ENCODE results near the gene MAGI2. TPM values are rescaled to one million over a fixed set of nuclear protein-coding genes. Genes with fewer than 3 reads are reported as not detected.

MAGI2 gene
- total RNA-seq, 1 experiment from 2014 or later, result 0.25 TPM

DNA sequence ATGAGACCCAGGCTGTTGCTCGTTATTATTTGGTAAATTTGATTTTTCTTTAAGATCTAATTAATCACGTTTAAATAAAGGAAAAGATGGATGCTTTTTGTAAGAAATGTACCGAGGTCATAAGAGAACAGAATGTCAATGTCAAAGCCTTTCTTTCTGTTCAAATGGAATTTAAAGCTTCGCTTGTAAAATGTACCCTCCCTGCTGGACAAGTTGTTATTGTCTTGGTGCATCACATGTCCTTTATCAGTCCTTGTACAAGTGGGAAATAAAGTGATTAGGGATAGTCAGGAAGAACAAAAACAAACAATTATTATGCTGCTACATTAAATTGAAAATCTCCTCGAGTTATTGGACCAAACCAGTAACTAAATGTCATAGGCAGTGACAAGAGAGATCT, 1291.7 kb downstream of the MAGI2 start:
- CTCF ChIA-PET, result interaction anchor here (0.6 kb wide), 1 partner anchor 31 kb away, joined by 3 read pairs; no protein-coding TSS in a partner anchor
- H3K4me1 ChIP-seq, result no peaks in the 10 kb centered on the region
- H3K36me3 ChIP-seq (ENCODE audit: control insufficient read depth, insufficient read depth, low read length), result no peaks in the 10 kb centered on the region
- no peak overlapping the region for H3K4me3 ChIP-seq (ENCODE audit: low read depth, low read length)
- H3K4me3 Mint-ChIP-seq (ENCODE audit: unreplicated experiment), result no peak overlapping the region
- H3K9me3 Mint-ChIP-seq (ENCODE audit: unreplicated experiment), result no peaks in the 10 kb centered on the region
- no peaks in the 10 kb centered on the region; the same call in 1 of the 2 replicates for H3K27me3 ChIP-seq (replicated peaks; ENCODE audit: control insufficient read depth, insufficient read depth, low read length)
- intact Hi-C loops (cut with micrococcal nuclease; ENCODE audit: unreplicated experiment), result no loop called here
- DNase-seq, result no peak
- no peak overlapping the region for H3K27ac Mint-ChIP-seq (ENCODE audit: unreplicated experiment)
- POLR2A ChIA-PET, result no interaction called here
- no peaks in the 10 kb centered on the region for H3K36me3 Mint-ChIP-seq (ENCODE audit: insufficient read depth, unreplicated experiment)
- TF ChIP-seq, protein P1, sequence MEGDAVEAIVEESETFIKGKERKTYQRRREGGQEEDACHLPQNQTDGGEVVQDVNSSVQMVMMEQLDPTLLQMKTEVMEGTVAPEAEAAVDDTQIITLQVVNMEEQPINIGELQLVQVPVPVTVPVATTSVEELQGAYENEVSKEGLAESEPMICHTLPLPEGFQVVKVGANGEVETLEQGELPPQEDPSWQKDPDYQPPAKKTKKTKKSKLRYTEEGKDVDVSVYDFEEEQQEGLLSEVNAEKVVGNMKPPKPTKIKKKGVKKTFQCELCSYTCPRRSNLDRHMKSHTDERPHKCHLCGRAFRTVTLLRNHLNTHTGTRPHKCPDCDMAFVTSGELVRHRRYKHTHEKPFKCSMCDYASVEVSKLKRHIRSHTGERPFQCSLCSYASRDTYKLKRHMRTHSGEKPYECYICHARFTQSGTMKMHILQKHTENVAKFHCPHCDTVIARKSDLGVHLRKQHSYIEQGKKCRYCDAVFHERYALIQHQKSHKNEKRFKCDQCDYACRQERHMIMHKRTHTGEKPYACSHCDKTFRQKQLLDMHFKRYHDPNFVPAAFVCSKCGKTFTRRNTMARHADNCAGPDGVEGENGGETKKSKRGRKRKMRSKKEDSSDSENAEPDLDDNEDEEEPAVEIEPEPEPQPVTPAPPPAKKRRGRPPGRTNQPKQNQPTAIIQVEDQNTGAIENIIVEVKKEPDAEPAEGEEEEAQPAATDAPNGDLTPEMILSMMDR (IDR thresholded peaks at IDR 0.05; ENCODE audit: insufficient read depth in 1 of 2, low read depth in 1 of 2, low read length in 1 of 2, severe bottlenecking in 1 of 2, unreplicated experiment in 1 of 2), result no peak
- no TSS peak for BruUV-seq (replicated peaks)
- H3K4me1 Mint-ChIP-seq (ENCODE audit: low read depth, unreplicated experiment), result no peaks in the 10 kb centered on the region
- H3K27me3 Mint-ChIP-seq (ENCODE audit: insufficient read depth, unreplicated experiment), result peaks cover 23% of the 10 kb centered on the region
- no peaks in the 10 kb centered on the region for H3K9me3 ChIP-seq

DNA sequence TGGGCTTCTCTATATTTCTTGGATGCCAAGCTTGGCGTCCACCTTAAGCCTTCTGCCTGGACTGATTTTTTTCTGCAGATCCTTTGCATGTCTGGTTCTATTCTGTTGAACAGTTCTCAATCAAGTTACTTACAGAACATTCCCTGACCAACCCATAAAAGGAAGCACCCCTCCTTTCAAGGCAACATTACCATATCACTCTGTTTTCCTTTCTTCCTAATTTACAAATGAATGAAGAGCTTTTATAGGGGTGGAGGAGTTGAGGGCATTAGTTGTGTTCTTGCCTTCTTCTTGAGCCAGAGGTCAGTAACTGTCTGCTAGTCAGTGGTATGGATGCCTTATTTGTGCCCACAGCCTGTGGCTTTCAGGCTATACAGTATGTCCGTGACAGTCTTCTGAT, 1293.9 kb downstream of the MAGI2 start:
- POLR2A ChIA-PET, result no interaction called here
- Mint-ChIP-seq H3K9me3 (ENCODE audit: unreplicated experiment) (no peaks in the 10 kb centered on the region), H3K27ac (ENCODE audit: unreplicated experiment) (no peak overlapping the region), H3K36me3 (ENCODE audit: insufficient read depth, unreplicated experiment) (no peaks in the 10 kb centered on the region), H3K4me3 (ENCODE audit: unreplicated experiment) (no peak overlapping the region), H3K4me1 (ENCODE audit: low read depth, unreplicated experiment) (no peaks in the 10 kb centered on the region), H3K27me3 (ENCODE audit: insufficient read depth, unreplicated experiment) (peaks cover 29% of the 10 kb centered on the region)
- Histone ChIP-seq H3K4me3 (ENCODE audit: low read depth, low read length) (no peak overlapping the region), H3K27me3 (replicated peaks; ENCODE audit: control insufficient read depth, insufficient read depth, low read length) (no peaks in the 10 kb centered on the region; the same call in 1 of the 2 replicates), H3K4me1 (no peaks in the 10 kb centered on the region), H3K36me3 (ENCODE audit: control insufficient read depth, insufficient read depth, low read length) (no peaks in the 10 kb centered on the region), H3K9me3 (no peaks in the 10 kb centered on the region)
- no peak for DNase-seq
- TF ChIP-seq, protein P1 (IDR thresholded peaks at IDR 0.05; ENCODE audit: insufficient read depth in 1 of 2, low read depth in 1 of 2, low read length in 1 of 2, severe bottlenecking in 1 of 2, unreplicated experiment in 1 of 2), result no peak
- intact Hi-C loops (cut with micrococcal nuclease; ENCODE audit: unreplicated experiment), result no loop called here
- CTCF ChIA-PET, result no interaction called here
- no TSS peak for BruUV-seq (replicated peaks)

DNA sequence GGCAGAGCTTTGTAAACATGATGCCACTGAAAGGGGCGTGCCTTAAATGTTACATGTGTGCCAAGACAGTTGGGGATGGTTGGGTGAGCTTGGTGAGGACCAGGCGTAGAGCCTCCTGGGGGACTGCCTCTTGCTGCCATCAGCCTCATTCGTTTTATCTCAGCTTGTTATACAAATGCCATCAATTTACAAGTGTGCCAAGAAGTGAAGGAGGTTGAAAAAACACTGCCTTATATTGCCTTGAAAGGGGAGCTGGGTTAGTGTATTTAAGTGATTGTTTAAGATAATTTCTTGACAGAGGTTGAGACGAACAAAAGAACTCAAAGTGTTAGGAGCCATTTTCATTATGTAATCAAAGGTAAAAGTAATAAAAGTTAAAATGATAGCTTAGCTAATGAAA, 1300.2 kb downstream of the MAGI2 start:
- intact Hi-C loops (cut with micrococcal nuclease; ENCODE audit: unreplicated experiment), result no loop called here

More for the DNA sequence above, 1300.2 kb downstream of the MAGI2 start:
- TF ChIP-seq, protein P1 (IDR thresholded peaks at IDR 0.05; ENCODE audit: insufficient read depth in 1 of 2, low read depth in 1 of 2, low read length in 1 of 2, severe bottlenecking in 1 of 2, unreplicated experiment in 1 of 2), result no peak
- Mint-ChIP-seq H3K27me3 (ENCODE audit: insufficient read depth, unreplicated experiment) (peaks cover 17% of the 10 kb centered on the region), H3K36me3 (ENCODE audit: insufficient read depth, unreplicated experiment) (no peaks in the 10 kb centered on the region), H3K4me1 (ENCODE audit: low read depth, unreplicated experiment) (no peaks in the 10 kb centered on the region), H3K9me3 (ENCODE audit: unreplicated experiment) (no peaks in the 10 kb centered on the region), H3K27ac (ENCODE audit: unreplicated experiment) (no peak overlapping the region), H3K4me3 (ENCODE audit: unreplicated experiment) (no peak overlapping the region)
- H3K36me3 ChIP-seq (ENCODE audit: control insufficient read depth, insufficient read depth, low read length), result no peaks in the 10 kb centered on the region
- CTCF ChIA-PET, result no interaction called here
- H3K27me3 ChIP-seq (replicated peaks; ENCODE audit: control insufficient read depth, insufficient read depth, low read length), result no peaks in the 10 kb centered on the region
- POLR2A ChIA-PET, result no interaction called here
- DNase-seq, result no peak
- H3K4me1 ChIP-seq, result no peaks in the 10 kb centered on the region
- no peaks in the 10 kb centered on the region for H3K9me3 ChIP-seq
- no TSS peak for BruUV-seq (replicated peaks)
- no peak overlapping the region for H3K4me3 ChIP-seq (ENCODE audit: low read depth, low read length)
